ENCODE results near the gene ABCA4.

DNA sequence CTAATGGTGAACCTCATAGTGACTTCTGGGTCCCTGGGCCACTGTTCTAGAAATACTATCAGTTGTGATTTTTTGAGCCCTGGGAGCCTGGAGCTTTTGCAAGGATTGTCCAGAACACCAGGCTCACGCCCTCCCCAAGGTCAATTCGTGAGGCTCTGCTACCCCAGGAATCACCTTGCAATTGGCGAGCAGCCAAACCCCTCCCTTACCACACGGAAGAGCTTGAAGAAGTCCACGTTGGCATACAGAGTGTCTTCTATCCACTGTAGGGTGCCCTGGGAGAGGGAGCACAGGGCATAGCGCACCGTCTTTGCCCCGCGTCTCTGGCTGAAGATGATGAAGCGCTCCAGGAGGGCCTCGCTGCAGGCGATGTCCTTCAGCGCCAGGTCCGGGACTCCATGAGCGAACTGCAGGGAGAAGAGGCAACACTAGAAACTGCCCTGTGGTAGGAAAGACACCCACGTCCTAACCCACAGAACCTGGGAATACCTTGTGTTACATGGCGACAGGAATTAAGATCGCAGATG is 22.3 kb downstream of the ABCA4 start:
- TF ChIP-seq, protein P1, sequence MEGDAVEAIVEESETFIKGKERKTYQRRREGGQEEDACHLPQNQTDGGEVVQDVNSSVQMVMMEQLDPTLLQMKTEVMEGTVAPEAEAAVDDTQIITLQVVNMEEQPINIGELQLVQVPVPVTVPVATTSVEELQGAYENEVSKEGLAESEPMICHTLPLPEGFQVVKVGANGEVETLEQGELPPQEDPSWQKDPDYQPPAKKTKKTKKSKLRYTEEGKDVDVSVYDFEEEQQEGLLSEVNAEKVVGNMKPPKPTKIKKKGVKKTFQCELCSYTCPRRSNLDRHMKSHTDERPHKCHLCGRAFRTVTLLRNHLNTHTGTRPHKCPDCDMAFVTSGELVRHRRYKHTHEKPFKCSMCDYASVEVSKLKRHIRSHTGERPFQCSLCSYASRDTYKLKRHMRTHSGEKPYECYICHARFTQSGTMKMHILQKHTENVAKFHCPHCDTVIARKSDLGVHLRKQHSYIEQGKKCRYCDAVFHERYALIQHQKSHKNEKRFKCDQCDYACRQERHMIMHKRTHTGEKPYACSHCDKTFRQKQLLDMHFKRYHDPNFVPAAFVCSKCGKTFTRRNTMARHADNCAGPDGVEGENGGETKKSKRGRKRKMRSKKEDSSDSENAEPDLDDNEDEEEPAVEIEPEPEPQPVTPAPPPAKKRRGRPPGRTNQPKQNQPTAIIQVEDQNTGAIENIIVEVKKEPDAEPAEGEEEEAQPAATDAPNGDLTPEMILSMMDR (IDR thresholded peaks at IDR 0.05), result no peak
- no peak for TF ChIP-seq POLR2A (IDR thresholded peaks at IDR 0.05; ENCODE audit: low read depth)

All from esophagus muscularis mucosa (tissue), 3 donors.